ENCODE measurements around the gene IPO13.
A peak's percentile ranks its signal among the peaks of the same experiment; 100 is the strongest.

The IPO13 gene

DNA sequence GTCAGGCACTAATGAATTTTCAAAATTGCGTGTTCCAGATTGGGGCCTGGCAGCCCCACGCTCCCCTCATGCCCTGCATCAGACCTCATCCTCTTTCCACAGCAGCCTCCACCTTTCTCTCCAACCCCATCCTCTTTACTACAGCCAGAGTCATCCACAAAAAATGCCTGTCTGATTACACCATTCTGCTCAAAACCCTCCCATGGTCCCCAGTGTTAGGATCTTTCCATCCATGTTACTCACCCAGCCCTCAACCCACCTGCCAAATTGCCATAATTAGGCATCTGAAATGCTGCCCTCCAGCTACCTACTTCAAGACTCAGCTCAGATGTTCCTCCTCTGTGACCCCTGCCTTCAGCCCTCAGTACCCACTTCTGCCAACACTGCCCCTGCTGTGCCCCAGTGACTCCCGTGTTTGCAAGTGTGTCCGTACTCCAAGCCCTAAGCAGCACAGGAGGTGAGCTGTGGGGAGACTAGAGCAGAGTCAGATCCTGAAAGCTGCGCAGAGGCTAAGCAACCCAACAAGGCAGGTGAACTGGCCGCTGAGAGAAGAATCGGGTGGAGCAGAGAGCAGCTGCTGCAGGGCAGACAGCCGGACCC lies 13.9 kb upstream of the IPO13 start:
- Histone ChIP-seq H3K4me1 (ENCODE audit: control insufficient read depth, insufficient read depth, low read length) (peaks cover 6% of the 10 kb centered on the region), H3K4me3 (ENCODE audit: low read length) (peak overlapping the region; percentile 58), H3K36me3 (ENCODE audit: control insufficient read depth, insufficient read depth, low read length, severe bottlenecking) (no peaks in the 10 kb centered on the region), H3K9me3 (ENCODE audit: control insufficient read depth, low read length) (no peaks in the 10 kb centered on the region), H3K27me3 (replicated peaks; ENCODE audit: control insufficient read depth, insufficient read depth, low read length) (peaks cover 17% of the 10 kb centered on the region), H3K9ac (ENCODE audit: low read length) (no peak overlapping the region)
- DNase-seq (ENCODE audit: low read depth) = peak; percentile 58

DNA sequence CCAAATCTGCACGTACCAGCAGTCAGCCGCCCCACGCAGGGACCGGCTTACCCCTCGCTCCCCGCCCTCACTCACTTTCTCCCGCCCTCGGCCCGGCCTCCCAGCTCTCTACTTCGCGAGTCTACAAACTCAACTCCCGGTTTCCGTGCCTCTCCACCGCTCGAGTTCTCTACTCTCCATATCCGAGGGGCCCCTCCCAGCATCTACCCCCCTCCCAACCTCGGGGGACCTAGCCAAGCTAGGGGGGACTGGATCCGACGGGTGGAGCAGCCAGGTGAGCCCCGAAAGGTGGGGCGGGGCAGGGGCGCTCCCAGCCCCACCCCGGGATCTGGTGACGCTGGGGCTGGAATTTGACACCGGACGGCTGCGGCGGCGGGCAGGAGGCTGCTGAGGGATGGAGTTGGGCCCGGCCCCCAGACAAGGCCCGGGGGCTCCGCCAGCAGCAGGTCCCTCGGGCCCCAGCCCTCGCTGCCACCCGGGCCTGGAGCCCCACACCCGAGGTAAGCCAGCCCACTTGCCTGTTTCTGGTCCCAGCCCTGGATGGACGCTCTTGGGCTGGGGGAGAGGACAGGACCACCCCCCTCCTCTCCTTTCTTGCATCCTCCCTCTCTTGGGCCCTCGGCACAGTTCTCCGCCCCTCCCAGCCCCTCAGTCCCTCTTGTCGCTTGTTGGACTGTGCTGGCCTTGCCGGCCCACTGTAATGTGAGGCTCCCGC lies 13.2 kb upstream of the IPO13 start, which contains the start of gene ARTN:
ARTN (plus strand) TSS at position 416 of the 715 bp plus-strand sequence. CDS start 1,856 bp downstream, outside the sequence.
- Histone ChIP-seq H3K4me3 (ENCODE audit: low read length) (peak within 1 kb of the TSS; percentile 58), H3K27me3 (replicated peaks; ENCODE audit: control insufficient read depth, insufficient read depth, low read length) (peaks cover 22% of the 10 kb centered on the region)

GRCh38 chr1:43934101-43934985 lies 12.4 kb upstream of the IPO13 start:
- DNase-seq (ENCODE audit: low read depth) = peak; percentile 82

More for the DNA sequence above, 13.2 kb upstream of the IPO13 start, which contains the start of gene ARTN:
- Histone ChIP-seq H3K9me3 (ENCODE audit: control insufficient read depth, low read length) (no peaks in the 10 kb centered on the region), H3K36me3 (ENCODE audit: control insufficient read depth, insufficient read depth, low read length, severe bottlenecking) (no peaks in the 10 kb centered on the region), H3K9ac (ENCODE audit: low read length) (no peak within 1 kb of the TSS), H3K4me1 (ENCODE audit: control insufficient read depth, insufficient read depth, low read length) (peaks cover 6% of the 10 kb centered on the region)
- peak; percentile 54 for DNase-seq (ENCODE audit: low read depth)

GRCh38 chr1:43934986-43935324 lies 11.8 kb upstream of the IPO13 start:
- H3K4me3 ChIP-seq (ENCODE audit: low read length) = no peak overlapping the region
- peaks cover 6% of the 10 kb centered on the region for H3K4me1 ChIP-seq (ENCODE audit: control insufficient read depth, insufficient read depth, low read length)
- no peaks in the 10 kb centered on the region for H3K9me3 ChIP-seq (ENCODE audit: control insufficient read depth, low read length)
- H3K27me3 ChIP-seq (replicated peaks; ENCODE audit: control insufficient read depth, insufficient read depth, low read length) = peaks cover 25% of the 10 kb centered on the region
- DNase-seq (ENCODE audit: low read depth) = no peak
- no peak overlapping the region for H3K9ac ChIP-seq (ENCODE audit: low read length)
- no peaks in the 10 kb centered on the region for H3K36me3 ChIP-seq (ENCODE audit: control insufficient read depth, insufficient read depth, low read length, severe bottlenecking)

More at GRCh38 chr1:43934101-43934985, 12.4 kb upstream of the IPO13 start:
- H3K9ac ChIP-seq (ENCODE audit: low read length) = no peak overlapping the region
- H3K9me3 ChIP-seq (ENCODE audit: control insufficient read depth, low read length) = no peaks in the 10 kb centered on the region
- H3K36me3 ChIP-seq (ENCODE audit: control insufficient read depth, insufficient read depth, low read length, severe bottlenecking) = no peaks in the 10 kb centered on the region
- no peak overlapping the region for H3K4me3 ChIP-seq (ENCODE audit: low read length)
- H3K4me1 ChIP-seq (ENCODE audit: control insufficient read depth, insufficient read depth, low read length) = peaks cover 6% of the 10 kb centered on the region
- H3K27me3 ChIP-seq (replicated peaks; ENCODE audit: control insufficient read depth, insufficient read depth, low read length) = peaks cover 25% of the 10 kb centered on the region

GRCh38 chr1:43935711-43936427 lies 10.9 kb upstream of the IPO13 start:
- H3K27me3 ChIP-seq (replicated peaks; ENCODE audit: control insufficient read depth, insufficient read depth, low read length) = peaks cover 25% of the 10 kb centered on the region
- H3K9ac ChIP-seq (ENCODE audit: low read length) = no peak overlapping the region
- no peaks in the 10 kb centered on the region for H3K36me3 ChIP-seq (ENCODE audit: control insufficient read depth, insufficient read depth, low read length, severe bottlenecking)
- no peaks in the 10 kb centered on the region for H3K9me3 ChIP-seq (ENCODE audit: control insufficient read depth, low read length)
- no peak for DNase-seq (ENCODE audit: low read depth)
- no peak overlapping the region for H3K4me3 ChIP-seq (ENCODE audit: low read length)
- peaks cover 6% of the 10 kb centered on the region for H3K4me1 ChIP-seq (ENCODE audit: control insufficient read depth, insufficient read depth, low read length)

DNA sequence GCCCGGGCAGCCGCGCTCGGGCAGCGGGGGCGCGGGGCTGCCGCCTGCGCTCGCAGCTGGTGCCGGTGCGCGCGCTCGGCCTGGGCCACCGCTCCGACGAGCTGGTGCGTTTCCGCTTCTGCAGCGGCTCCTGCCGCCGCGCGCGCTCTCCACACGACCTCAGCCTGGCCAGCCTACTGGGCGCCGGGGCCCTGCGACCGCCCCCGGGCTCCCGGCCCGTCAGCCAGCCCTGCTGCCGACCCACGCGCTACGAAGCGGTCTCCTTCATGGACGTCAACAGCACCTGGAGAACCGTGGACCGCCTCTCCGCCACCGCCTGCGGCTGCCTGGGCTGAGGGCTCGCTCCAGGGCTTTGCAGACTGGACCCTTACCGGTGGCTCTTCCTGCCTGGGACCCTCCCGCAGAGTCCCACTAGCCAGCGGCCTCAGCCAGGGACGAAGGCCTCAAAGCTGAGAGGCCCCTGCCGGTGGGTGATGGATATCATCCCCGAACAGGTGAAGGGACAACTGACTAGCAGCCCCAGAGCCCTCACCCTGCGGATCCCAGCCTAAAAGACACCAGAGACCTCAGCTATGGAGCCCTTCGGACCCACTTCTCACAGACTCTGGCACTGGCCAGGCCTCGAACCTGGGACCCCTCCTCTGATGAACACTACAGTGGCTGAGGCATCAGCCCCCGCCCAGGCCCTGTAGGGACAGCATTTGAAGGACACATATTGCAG lies 10.2 kb upstream of the IPO13 start:
- peak overlapping the region; percentile 61 for H3K4me3 ChIP-seq (ENCODE audit: low read length)
- no peaks in the 10 kb centered on the region for H3K36me3 ChIP-seq (ENCODE audit: control insufficient read depth, insufficient read depth, low read length, severe bottlenecking)
- H3K27me3 ChIP-seq (replicated peaks; ENCODE audit: control insufficient read depth, insufficient read depth, low read length) = peaks cover 25% of the 10 kb centered on the region

GRCh38 chr1:43937179-43937865 lies 9.4 kb upstream of the IPO13 start:
- Histone ChIP-seq H3K4me1 (ENCODE audit: control insufficient read depth, insufficient read depth, low read length) (peaks cover 6% of the 10 kb centered on the region), H3K9me3 (ENCODE audit: control insufficient read depth, low read length) (no peaks in the 10 kb centered on the region), H3K4me3 (ENCODE audit: low read length) (no peak overlapping the region), H3K9ac (ENCODE audit: low read length) (no peak overlapping the region), H3K36me3 (ENCODE audit: control insufficient read depth, insufficient read depth, low read length, severe bottlenecking) (no peaks in the 10 kb centered on the region), H3K27me3 (replicated peaks; ENCODE audit: control insufficient read depth, insufficient read depth, low read length) (peaks cover 25% of the 10 kb centered on the region)
- no peak for DNase-seq (ENCODE audit: low read depth)

More for the DNA sequence above, 10.2 kb upstream of the IPO13 start:
- Histone ChIP-seq H3K9ac (ENCODE audit: low read length) (no peak overlapping the region), H3K9me3 (ENCODE audit: control insufficient read depth, low read length) (no peaks in the 10 kb centered on the region), H3K4me1 (ENCODE audit: control insufficient read depth, insufficient read depth, low read length) (peaks cover 6% of the 10 kb centered on the region)
- DNase-seq (ENCODE audit: low read depth) = peak; percentile 52

DNA sequence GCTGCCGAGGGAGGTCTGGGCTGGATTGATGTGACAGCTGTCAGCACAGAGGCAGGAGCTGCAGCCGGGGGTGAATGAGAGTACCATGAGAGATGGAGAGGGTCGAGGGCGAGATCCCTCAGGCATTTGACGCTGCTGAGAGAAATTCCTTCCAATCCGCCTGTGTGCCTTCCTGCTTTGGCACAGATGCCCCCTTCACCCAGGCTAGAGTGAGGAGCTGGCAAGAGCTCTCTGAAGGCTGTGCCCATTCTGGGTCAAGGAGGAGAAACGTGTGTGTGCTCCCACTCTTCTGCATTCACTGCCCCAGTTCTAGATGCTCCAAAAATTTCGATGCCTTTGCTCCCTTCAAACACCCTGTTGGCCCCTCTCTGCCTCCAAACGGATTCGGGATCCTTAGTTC lies 8.4 kb upstream of the IPO13 start:
- H3K9ac ChIP-seq (ENCODE audit: low read length) = no peak overlapping the region
- no peaks in the 10 kb centered on the region for H3K4me1 ChIP-seq (ENCODE audit: control insufficient read depth, insufficient read depth, low read length)
- no peaks in the 10 kb centered on the region for H3K9me3 ChIP-seq (ENCODE audit: control insufficient read depth, low read length)
- H3K36me3 ChIP-seq (ENCODE audit: control insufficient read depth, insufficient read depth, low read length, severe bottlenecking) = no peaks in the 10 kb centered on the region
- H3K27me3 ChIP-seq (replicated peaks; ENCODE audit: control insufficient read depth, insufficient read depth, low read length) = peaks cover 25% of the 10 kb centered on the region
- DNase-seq (ENCODE audit: low read depth) = no peak
- no peak overlapping the region for H3K4me3 ChIP-seq (ENCODE audit: low read length)

GRCh38 chr1:43938892-43939587 lies 7.7 kb upstream of the IPO13 start:
- H3K36me3 ChIP-seq (ENCODE audit: control insufficient read depth, insufficient read depth, low read length, severe bottlenecking) = no peaks in the 10 kb centered on the region
- no peak for DNase-seq (ENCODE audit: low read depth)
- no peaks in the 10 kb centered on the region for H3K9me3 ChIP-seq (ENCODE audit: control insufficient read depth, low read length)
- peaks cover 25% of the 10 kb centered on the region for H3K27me3 ChIP-seq (replicated peaks; ENCODE audit: control insufficient read depth, insufficient read depth, low read length)
- no peak overlapping the region for H3K9ac ChIP-seq (ENCODE audit: low read length)
- no peak overlapping the region for H3K4me3 ChIP-seq (ENCODE audit: low read length)
- no peaks in the 10 kb centered on the region for H3K4me1 ChIP-seq (ENCODE audit: control insufficient read depth, insufficient read depth, low read length)
